WI38 (cell line): ENCODE data around the gene MEF2C.

Experiments used
- H3K4me3 ChIP-seq: 2 replicates; pipeline ENCODE4 v1.5.1; 2011; ENCODE audit warnings: low read depth, mild to moderate bottlenecking, control low read depth, low read length
- TF ChIP-seq, protein P1 (sequence below): IDR thresholded peaks from 2 replicates; pipeline ENCODE4 v1.5.1; 2012; ENCODE audit warnings: low read depth, mild to moderate bottlenecking, control low read depth, low read length

Gene MEF2C

DNA sequence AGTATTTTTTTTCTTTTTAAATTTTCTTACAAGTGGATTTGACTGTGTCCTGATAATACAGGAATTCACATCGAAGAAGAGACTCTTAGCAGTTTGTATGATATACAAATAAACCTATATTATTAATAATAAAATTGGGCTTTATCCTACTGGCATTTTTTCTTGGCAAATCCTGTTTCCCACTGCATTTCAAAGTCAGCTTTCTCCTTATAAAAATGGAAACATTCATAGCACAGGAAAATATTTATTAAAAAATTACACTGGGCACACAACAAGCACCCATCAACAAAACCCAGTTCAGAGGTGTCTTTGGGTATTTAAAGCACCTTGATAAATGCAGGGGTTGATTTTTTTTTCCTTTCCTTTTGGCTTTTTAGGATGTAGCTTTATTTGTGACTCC is 200.9 kb downstream of the MEF2C start:
- TF ChIP-seq, protein P1, sequence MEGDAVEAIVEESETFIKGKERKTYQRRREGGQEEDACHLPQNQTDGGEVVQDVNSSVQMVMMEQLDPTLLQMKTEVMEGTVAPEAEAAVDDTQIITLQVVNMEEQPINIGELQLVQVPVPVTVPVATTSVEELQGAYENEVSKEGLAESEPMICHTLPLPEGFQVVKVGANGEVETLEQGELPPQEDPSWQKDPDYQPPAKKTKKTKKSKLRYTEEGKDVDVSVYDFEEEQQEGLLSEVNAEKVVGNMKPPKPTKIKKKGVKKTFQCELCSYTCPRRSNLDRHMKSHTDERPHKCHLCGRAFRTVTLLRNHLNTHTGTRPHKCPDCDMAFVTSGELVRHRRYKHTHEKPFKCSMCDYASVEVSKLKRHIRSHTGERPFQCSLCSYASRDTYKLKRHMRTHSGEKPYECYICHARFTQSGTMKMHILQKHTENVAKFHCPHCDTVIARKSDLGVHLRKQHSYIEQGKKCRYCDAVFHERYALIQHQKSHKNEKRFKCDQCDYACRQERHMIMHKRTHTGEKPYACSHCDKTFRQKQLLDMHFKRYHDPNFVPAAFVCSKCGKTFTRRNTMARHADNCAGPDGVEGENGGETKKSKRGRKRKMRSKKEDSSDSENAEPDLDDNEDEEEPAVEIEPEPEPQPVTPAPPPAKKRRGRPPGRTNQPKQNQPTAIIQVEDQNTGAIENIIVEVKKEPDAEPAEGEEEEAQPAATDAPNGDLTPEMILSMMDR: no peak
- no peak overlapping the region for H3K4me3 ChIP-seq

DNA sequence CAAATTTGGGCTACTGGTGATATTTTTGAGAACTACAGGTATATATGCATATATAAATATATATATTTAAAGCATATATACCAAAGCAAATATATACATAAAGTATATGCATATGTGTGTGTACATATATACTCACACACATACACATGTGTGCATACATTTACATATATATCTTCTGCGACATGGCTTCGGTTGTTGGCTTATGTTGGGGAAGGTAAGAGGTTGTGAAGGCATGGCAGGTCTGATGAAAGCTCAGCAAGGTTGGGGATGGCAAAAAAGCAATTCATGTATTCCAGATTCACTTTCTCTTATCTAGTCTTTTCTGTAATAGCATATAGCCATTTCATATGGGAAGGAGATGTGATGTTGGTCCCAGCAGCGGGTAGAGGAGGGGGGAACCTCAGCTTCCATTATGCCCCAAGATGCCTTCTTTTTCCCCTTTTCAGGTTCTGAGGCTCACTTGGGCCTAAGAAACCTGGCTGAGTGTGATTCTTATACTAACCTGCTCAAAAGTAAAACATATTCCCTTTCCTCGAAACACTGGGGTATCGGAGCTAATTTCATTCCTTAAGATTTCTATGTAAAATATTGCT is 201.7 kb downstream of the MEF2C start:
- no peak overlapping the region for H3K4me3 ChIP-seq
- TF ChIP-seq, protein P1: no peak

DNA sequence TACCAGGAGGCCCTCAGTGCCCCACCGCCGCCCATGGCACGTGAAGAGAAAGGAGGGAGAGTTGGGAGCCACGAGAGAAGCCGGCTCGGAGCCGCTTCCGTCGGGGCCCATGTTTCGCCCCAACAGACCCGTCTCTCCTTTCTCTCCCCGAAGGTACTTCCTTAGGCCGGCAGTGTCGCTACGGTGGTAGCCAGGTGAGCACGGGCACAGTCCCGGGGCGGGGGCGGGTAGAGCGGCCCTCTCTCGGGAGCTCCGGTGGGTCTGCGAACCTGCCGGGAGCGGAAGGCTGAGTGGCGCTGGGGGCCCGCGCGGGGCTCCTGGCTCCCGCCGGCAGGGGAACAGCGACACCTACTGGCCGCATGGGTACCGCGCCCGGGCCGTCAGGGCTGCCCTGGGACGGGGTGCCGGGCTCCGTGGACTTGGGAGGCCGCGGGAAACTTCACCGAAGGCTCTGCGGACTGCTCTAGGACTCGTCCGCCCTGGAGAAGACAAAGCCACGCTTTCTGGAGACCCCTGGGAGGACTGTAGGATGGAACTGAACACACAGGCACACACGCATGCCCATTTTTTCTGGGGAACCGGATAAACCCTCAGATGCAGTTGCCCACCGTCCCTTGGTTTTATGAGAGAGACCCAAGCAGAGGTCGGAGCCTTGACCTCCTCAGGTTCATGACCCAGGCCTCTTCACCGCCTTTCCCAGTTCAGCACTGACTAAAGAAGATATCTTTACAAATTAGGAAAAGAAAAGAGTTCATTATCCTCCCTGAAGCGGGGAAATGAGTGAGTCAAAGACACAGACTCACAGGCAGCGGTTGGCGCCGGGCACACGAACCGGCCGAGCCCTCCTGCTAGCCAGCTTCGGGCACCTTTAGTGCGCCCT is 202.5 kb downstream of the MEF2C start:
- TF ChIP-seq, protein P1: peak; percentile 89
- peak overlapping the region; percentile 49 for H3K4me3 ChIP-seq

DNA sequence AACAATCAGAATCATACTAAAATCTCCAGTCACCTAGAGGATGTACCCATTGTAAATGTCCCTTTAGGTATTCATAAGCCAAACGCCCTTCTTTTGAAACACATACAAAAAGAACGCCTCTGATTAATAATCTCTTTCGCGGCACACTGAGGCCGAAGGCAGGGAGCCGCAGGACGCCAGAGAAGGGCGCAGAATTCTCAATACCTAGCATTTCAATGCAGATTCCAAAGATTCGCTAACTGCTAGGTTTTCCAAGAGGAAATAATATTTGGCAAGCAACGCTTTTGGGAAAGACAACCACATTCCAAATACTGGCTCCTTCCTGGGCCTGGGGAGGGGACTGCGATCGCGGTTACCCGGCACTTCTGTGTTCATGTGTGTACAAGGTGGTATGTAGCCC is 203.3 kb downstream of the MEF2C start:
- no peak overlapping the region for H3K4me3 ChIP-seq
- TF ChIP-seq, protein P1: no peak

DNA sequence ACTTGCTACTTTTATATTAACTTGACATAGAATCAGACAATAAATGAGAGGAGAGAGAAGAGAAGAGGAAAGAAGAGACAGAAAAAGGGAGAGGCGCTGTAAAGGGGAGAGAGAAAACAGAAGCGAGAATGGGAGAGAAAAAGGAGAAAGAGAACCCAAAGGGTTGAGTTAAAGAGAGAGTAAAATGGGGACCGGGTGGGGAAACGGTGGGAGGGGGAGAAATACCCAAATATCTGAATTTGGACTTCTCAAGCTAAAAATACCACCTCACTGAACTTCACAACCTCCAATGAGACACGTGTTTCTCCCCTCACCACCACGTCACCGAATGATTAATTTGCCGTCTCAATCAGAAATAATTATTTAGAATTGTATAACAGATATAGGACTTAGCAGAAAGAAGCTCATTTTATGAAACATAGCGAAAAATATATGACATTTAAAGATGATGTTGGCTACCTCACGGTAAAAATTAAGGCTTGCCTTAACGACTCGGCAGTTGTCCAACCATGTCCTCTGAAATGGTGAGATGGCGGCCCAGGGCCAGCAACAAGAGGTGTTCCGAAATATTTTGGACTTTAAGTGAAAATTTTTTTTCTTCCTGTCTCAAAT is 204.1 kb downstream of the MEF2C start:
- TF ChIP-seq, protein P1: no peak
- no peak overlapping the region for H3K4me3 ChIP-seq

DNA sequence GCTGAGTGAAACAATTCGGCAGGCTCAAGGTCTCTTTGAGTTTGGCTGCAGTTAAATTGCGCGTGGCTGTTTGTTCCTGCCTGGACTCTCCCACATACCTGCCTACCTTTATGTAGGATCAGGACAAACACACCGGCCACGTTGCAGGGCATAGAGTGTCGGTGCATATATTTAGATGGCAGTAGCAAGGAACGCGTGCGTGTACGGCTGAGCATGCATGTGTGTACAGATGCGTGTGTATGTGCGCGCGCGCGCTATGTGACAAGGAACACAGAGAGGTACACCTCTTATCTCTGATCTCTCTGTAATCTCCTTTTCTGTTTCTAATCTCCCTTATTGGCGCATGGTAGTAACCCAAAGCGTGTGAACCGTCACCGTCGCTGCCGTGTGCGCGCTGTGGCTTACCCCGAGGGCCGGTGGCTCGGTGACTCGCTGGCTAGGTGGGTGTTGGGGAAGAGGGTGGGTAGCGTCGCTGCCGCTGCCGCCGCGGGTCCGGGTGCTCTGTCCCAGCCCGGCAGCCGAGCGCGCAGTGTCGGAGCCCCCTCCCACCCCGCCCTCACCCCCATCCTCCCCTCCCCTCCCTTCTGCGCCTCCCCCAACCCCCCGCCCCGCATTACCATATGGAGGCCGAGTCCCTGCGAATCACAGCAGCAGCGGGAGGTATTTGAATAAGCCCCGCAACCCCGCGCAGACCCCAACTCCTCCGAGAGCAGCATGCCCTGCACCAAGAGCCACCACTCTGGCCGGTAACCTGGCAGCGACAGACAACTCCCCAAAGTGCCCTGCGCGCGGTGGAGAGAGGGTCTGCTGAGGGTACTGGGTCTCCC is 204.8 kb downstream of the MEF2C start:
- TF ChIP-seq, protein P1: no peak
- H3K4me3 ChIP-seq: no peak overlapping the region
